Mucosa of descending colon (tissue), 3 donors: ENCODE data around the gene C1orf50. TPM values are rescaled to one million over a fixed set of nuclear protein-coding genes. Genes with fewer than 3 reads are reported as not detected.

Source experiments
- ATAC-seq: fragments of 200-7000 bp; cut with Tn5 transposase; one replicate; pipeline ENCODE4 v1.9.1; 2020; ENCODE audit warnings: mild to moderate bottlenecking, moderate library complexity
- DNase-seq, 3 donors: peaks; one replicate each; pipeline ENCODE4 v3.0.0-alpha.2; 2020
- H3K36me3 ChIP-seq: fragments of 200-600 bp; one replicate; pipeline ENCODE4 v1.8.0; 2021; ENCODE audit warnings: low read depth, mild to moderate bottlenecking
- H3K4me1 ChIP-seq: fragments of 200-600 bp; one replicate; pipeline ENCODE4 v1.8.0; 2021; ENCODE audit warnings: low read depth, mild to moderate bottlenecking
- H3K4me3 ChIP-seq: fragments of 200-600 bp; one replicate; pipeline ENCODE4 v1.8.0; 2021; ENCODE audit warnings: mild to moderate bottlenecking
- H3K9me3 ChIP-seq: fragments of 200-600 bp; one replicate; pipeline ENCODE4 v1.8.0; 2021; ENCODE audit warnings: mild to moderate bottlenecking
- CTCF ChIP-seq: fragments of 200-600 bp; IDR thresholded peaks from one replicate; pipeline ENCODE4 v1.8.0; 2022; ENCODE audit warnings: antibody characterized with exemption, mild to moderate bottlenecking
- intact Hi-C, 2 donors: fragments of 100-400 bp; cut with DNase I in 1 of 2; cut with micrococcal nuclease in 1 of 2; formaldehyde crosslinking; loops; one replicate each; pipeline versions ENCODE4 v1.11.0 to v1.11.1; 2022; cut with DNase I, micrococcal nuclease
- total RNA-seq, 3 donors: library from RNA; stranded (reverse); fragmentation: NEBNext Ultra II Directional in 2 of 3; extraction: Animal tissue kit (Norgen Biotek cat#: 25700) in 2 of 3; gene quantifications; one replicate each; pipeline versions ENCODE4 v1.2.1 to v1.2.4, GENCODE V29; 2021 to 2023
- donor health status: DM: no; HTN: no; CAD: no; lungs with moderate emphysema.
- donor health status: DM: no; HTN: no; CAD: no.
- donor health status: DM: no; HTN: yes; CAD: no.

The C1orf50 gene
- total RNA-seq, 3 donors from 2014 or later, result 4.4 to 9.8 (median 7.1) TPM

DNA sequence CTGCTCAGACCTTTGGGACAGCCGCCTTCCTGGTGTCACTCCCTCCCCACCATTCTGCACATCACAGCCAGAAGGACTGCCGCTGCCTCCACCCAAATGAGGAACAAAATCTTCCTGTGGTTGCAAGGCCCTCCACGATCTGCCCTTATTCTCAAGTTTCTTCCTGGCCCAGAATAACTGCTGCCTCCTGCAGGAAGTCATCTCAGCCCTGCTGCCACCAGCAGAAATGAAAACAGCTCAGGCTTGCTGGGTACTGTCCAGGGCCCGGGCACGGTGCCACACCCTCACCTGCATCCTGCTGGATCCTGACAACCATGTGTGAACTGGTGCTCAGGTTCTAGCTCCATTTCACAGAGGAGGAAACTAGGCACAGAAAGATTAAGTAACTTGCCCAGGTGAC is 29.8 kb upstream of the C1orf50 start:
- DNase-seq, result peak; percentile 72 to 78 (median 74)
- H3K9me3 ChIP-seq, result no peaks in the 10 kb centered on the region
- peak; percentile 70 for ATAC-seq
- no peak overlapping the region for H3K4me3 ChIP-seq
- H3K4me1 ChIP-seq, result peaks cover 11% of the 10 kb centered on the region
- no peak for TF ChIP-seq CTCF
- intact Hi-C loops, result no loop called here
- no peaks in the 10 kb centered on the region for H3K36me3 ChIP-seq

DNA sequence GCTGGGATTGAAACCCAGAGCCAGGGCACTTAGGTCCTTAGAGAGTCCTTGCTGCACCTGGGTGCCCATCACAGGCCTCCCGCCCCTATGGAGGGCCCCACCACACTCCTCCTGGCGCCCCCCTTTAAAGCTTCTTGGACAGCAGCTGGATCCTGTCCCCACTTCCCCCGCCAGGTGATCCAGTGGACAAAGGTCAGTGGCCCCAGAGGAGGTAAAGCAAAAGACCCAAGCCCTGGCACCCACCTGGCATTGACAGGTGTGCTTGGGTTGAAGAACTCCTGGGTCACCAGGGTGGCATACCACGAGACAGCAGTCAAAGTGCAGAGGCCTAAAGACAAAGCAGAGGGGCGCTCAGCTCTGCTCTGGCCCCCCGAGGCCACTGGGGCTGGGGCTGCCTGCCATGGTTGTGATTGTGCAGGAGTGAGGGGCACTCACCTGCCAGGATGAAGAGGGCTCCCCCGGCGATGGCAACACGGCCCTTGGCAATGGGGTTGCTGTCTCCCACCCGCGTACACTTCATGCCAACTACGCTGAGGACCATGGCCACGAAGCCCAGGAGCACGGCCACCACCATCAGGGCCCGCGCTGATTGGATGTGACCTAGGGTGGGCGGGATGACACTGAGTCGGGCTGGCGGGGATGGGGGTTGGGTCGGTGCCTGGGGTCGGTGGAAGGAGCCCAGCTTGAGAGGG is 28.9 kb upstream of the C1orf50 start:
- Histone ChIP-seq H3K9me3 (no peaks in the 10 kb centered on the region), H3K4me1 (peaks cover 11% of the 10 kb centered on the region), H3K36me3 (no peaks in the 10 kb centered on the region), H3K4me3 (no peak overlapping the region)
- ATAC-seq, result no peak
- DNase-seq, result no peak
- intact Hi-C loops, result no loop called here
- no peak for TF ChIP-seq CTCF

DNA sequence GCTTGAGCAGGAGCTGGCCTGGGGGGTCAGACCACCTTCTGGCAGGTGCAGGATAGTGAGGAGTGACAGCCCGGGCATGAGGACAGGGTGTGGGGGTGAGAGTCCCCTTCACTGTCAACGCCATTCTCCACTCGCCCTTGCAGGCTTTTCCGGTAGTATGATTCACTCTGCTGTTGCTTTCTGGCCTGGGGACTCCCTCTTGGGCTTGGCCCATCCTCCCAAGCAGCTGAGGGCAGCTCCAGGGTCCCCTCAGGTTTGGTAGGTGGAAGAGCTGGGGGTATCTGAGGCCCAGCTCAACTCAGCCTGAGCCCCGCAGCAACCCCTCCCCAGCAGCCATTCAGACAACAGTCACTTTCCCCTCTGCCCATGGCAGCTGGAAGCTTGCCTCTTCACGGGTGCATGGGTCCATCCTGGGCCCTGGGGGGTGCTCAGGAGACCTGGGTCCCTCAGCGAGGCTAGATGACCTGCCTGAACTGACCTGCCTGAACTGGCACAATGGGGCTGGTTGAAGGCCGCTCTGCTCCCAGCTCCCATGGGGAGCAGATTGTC is 28.3 kb upstream of the C1orf50 start:
- Histone ChIP-seq H3K4me1 (peaks cover 11% of the 10 kb centered on the region), H3K36me3 (no peaks in the 10 kb centered on the region), H3K9me3 (no peaks in the 10 kb centered on the region), H3K4me3 (no peak overlapping the region)
- no peak for ATAC-seq
- intact Hi-C loops, result no loop called here
- DNase-seq, result no peak
- no peak for TF ChIP-seq CTCF

GRCh38 chr1:42739753-42740700 is 27.0 kb upstream of the C1orf50 start, which contains the start of gene CLDN19:
Gene CLDN19 (minus strand): TSS chr1:42740236. CDS start chr1:42740063, 173 bp downstream.
- no peaks in the 10 kb centered on the region for H3K36me3 ChIP-seq
- intact Hi-C loops, result loop anchor here in 1 of 2 donors (10.0 kb wide), 1 partner anchor 165 kb away; no protein-coding TSS in a partner anchor
- DNase-seq (peak in 2 of 3 donors; percentile 40 to 46), ATAC-seq (no peak)
- no peaks in the 10 kb centered on the region for H3K9me3 ChIP-seq
- peaks cover 11% of the 10 kb centered on the region for H3K4me1 ChIP-seq
- no peak for TF ChIP-seq CTCF
- H3K4me3 ChIP-seq, result no peak within 1 kb of the TSS

DNA sequence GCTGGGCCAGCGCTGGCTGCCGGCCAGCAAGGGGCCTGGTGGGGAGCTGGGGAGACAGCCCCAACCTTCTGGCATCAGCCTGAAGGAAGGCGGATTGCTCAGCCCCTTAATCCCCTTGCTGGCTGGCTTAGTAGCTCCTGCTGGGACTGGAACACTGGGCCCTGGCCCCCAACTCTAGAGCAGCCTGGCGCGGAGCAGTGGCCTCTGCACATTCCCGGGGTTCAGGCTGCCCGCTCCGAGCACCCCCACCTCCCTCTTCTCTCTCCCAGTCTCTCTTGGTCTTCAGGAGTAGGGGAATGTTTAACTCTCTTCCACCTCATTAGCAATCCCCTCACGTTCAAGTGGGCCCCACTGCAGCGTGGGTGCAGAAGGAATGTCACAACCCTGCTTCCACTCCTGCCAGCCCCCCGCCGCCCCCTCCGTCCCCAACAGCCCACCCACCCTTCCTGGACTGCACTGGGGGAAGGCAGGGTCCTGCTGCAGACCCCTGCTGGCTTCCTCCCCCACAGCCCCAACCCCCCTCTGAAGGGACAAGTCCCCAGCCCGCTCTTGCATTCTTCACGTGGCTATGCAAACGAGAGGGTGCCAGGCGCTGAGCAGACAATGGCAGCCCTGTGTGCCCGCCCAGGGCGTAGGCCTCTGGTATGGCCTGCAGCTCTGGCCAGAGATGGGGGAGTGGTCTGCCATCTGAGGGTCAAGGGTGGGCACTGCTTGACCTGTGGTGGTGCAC is 26.0 kb upstream of the C1orf50 start:
- no peaks in the 10 kb centered on the region for H3K9me3 ChIP-seq
- TF ChIP-seq CTCF, result no peak
- no peak overlapping the region for H3K4me3 ChIP-seq
- H3K36me3 ChIP-seq, result no peaks in the 10 kb centered on the region
- DNase-seq (peak in 1 of 3 donors; percentile 34), ATAC-seq (no peak)
- intact Hi-C loops, result loop anchor here in 1 of 2 donors (10.0 kb wide), 1 partner anchor 166 kb away; no protein-coding TSS in a partner anchor
- peaks cover 7% of the 10 kb centered on the region for H3K4me1 ChIP-seq
